Measurements from ENCODE around the gene RNF150. TPM values are rescaled to one million over a fixed set of nuclear protein-coding genes. Genes with fewer than 3 reads are reported as not detected.

The RNF150 gene
- total and polyA plus RNA-seq, 9 donors, result 7.6 to 43.2 (median 31.2) TPM

GRCh38 chr4:140871368-140871767 lies 261.9 kb downstream of the RNF150 start:
- no peak overlapping the region for H3K4me3 ChIP-seq
- TF ChIP-seq POLR2A (IDR thresholded peaks at IDR 0.05) (no peak), EP300 (IDR thresholded peaks at IDR 0.05) (no peak)
- TF ChIP-seq, protein P1, sequence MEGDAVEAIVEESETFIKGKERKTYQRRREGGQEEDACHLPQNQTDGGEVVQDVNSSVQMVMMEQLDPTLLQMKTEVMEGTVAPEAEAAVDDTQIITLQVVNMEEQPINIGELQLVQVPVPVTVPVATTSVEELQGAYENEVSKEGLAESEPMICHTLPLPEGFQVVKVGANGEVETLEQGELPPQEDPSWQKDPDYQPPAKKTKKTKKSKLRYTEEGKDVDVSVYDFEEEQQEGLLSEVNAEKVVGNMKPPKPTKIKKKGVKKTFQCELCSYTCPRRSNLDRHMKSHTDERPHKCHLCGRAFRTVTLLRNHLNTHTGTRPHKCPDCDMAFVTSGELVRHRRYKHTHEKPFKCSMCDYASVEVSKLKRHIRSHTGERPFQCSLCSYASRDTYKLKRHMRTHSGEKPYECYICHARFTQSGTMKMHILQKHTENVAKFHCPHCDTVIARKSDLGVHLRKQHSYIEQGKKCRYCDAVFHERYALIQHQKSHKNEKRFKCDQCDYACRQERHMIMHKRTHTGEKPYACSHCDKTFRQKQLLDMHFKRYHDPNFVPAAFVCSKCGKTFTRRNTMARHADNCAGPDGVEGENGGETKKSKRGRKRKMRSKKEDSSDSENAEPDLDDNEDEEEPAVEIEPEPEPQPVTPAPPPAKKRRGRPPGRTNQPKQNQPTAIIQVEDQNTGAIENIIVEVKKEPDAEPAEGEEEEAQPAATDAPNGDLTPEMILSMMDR (IDR thresholded peaks at IDR 0.05), result no peak
- WGBS, 3 donors, result 29 to 44% (median 38%) methylated on average over 1 of the region's 1 CpG

GRCh38 chr4:140870427-140870826 lies 262.8 kb downstream of the RNF150 start:
- no peak overlapping the region for H3K27ac ChIP-seq
- no peaks in the 10 kb centered on the region for H3K9me3 ChIP-seq
- no peaks in the 10 kb centered on the region for H3K27me3 ChIP-seq
- 39 to 64% (median 52%) methylated on average over 5 of the region's 5 CpGs for WGBS, 3 donors
- H3K4me3 ChIP-seq, result no peak overlapping the region
- TF ChIP-seq POLR2A (IDR thresholded peaks at IDR 0.05), result no peak
- TF ChIP-seq EP300 (IDR thresholded peaks at IDR 0.05), result no peak
- TF ChIP-seq, protein P1 (IDR thresholded peaks at IDR 0.05), result no peak
- no peaks in the 10 kb centered on the region for H3K36me3 ChIP-seq
- DNase-seq, result no peak
- intact Hi-C loops (cut with DNase I), result no loop called here
- peaks cover 2% of the 10 kb centered on the region for H3K4me1 ChIP-seq (ENCODE audit: insufficient read depth)

More at GRCh38 chr4:140871368-140871767, 261.9 kb downstream of the RNF150 start:
- no peaks in the 10 kb centered on the region for H3K9me3 ChIP-seq
- no peak for DNase-seq
- H3K36me3 ChIP-seq, result no peaks in the 10 kb centered on the region
- H3K27ac ChIP-seq, result no peak overlapping the region
- intact Hi-C loops (cut with DNase I), result no loop called here
- H3K27me3 ChIP-seq, result no peaks in the 10 kb centered on the region
- peaks cover 2% of the 10 kb centered on the region for H3K4me1 ChIP-seq (ENCODE audit: insufficient read depth)

DNA sequence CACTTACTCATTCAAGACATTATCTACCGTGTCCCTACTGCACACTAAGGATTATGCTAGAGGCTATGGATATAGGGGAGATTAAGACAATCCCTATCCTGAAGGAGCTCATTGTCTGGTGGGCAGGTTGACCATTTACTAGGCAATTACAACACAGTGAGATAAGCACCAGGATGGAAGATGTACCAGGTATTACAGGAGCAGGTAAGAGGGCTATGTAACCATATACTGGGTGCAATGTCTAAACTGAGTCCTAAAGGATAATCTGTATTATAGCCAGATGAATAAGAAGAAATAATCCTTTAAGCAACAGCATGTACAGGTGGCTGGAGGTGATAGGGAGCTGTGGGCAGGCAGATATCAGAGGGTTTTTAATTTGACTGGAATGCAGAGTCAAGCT lies 263.8 kb downstream of the RNF150 start:
- H3K9me3 ChIP-seq, result no peaks in the 10 kb centered on the region
- H3K27me3 ChIP-seq, result no peaks in the 10 kb centered on the region
- WGBS, 3 donors, result 96 to 100% (median 98%) methylated on average over 1 of the region's 1 CpG
- H3K36me3 ChIP-seq, result no peaks in the 10 kb centered on the region
- intact Hi-C loops (cut with DNase I), result no loop called here
- no peak for TF ChIP-seq EP300 (IDR thresholded peaks at IDR 0.05)
- TF ChIP-seq POLR2A (IDR thresholded peaks at IDR 0.05), result no peak
- TF ChIP-seq, protein P1 (IDR thresholded peaks at IDR 0.05), result no peak
- H3K27ac ChIP-seq, result no peak overlapping the region
- H3K4me1 ChIP-seq (ENCODE audit: insufficient read depth), result peaks cover under 1% of the 10 kb centered on the region
- DNase-seq, result no peak
- H3K4me3 ChIP-seq, result no peak overlapping the region

DNA sequence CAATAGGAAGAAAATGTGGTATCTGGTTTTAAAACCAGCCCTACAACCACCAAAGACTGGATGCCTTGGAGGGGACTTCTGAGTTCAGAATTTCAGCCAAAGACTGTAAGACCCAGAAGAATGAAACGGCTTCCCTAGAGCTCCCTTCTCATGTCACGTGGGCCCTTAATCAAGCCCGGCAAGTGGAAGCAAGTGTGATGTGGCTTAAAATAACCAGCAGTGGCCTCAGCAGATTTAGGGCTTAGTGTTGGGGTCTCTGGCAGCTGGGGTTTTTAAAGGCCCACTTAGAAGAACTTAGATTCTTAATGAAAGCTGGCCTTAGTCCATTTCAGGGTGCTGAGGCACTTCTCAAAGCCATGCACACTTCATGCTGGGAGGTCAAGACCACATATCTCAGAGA lies 265.9 kb downstream of the RNF150 start:
- H3K9me3 ChIP-seq, result no peaks in the 10 kb centered on the region
- intact Hi-C loops (cut with DNase I), result no loop called here
- no peak for DNase-seq
- H3K27me3 ChIP-seq, result no peaks in the 10 kb centered on the region
- H3K4me1 ChIP-seq (ENCODE audit: insufficient read depth), result no peaks in the 10 kb centered on the region
- 91 to 92% (median 91%) methylated on average over 3 of the region's 3 CpGs for WGBS, 3 donors
- no peak overlapping the region for H3K4me3 ChIP-seq
- TF ChIP-seq EP300 (IDR thresholded peaks at IDR 0.05), result no peak
- no peak for TF ChIP-seq POLR2A (IDR thresholded peaks at IDR 0.05)
- TF ChIP-seq, protein P1 (IDR thresholded peaks at IDR 0.05), result no peak
- H3K36me3 ChIP-seq, result no peaks in the 10 kb centered on the region
- H3K27ac ChIP-seq, result no peak overlapping the region
